ENCODE measurements around the gene PUS7L. TPM values are rescaled to one million over a fixed set of nuclear protein-coding genes. Genes with fewer than 3 reads are reported as not detected.

PUS7L gene
- total RNA-seq, 1 donor from 2014 or later: 11.6 TPM

- intact Hi-C loops (cut with DNase I): no loop called here
- no peak for DNase-seq
- ATAC-seq: no peak
- H3K9me3 ChIP-seq: no peaks in the 10 kb centered on the region
- H3K4me3 ChIP-seq: no peak overlapping the region
- peaks cover 30% of the 10 kb centered on the region for H3K36me3 ChIP-seq
- H3K4me1 ChIP-seq: no peaks in the 10 kb centered on the region
- no peaks in the 10 kb centered on the region for H3K27me3 ChIP-seq (ENCODE audit: low read depth)
- TF ChIP-seq, protein P1, sequence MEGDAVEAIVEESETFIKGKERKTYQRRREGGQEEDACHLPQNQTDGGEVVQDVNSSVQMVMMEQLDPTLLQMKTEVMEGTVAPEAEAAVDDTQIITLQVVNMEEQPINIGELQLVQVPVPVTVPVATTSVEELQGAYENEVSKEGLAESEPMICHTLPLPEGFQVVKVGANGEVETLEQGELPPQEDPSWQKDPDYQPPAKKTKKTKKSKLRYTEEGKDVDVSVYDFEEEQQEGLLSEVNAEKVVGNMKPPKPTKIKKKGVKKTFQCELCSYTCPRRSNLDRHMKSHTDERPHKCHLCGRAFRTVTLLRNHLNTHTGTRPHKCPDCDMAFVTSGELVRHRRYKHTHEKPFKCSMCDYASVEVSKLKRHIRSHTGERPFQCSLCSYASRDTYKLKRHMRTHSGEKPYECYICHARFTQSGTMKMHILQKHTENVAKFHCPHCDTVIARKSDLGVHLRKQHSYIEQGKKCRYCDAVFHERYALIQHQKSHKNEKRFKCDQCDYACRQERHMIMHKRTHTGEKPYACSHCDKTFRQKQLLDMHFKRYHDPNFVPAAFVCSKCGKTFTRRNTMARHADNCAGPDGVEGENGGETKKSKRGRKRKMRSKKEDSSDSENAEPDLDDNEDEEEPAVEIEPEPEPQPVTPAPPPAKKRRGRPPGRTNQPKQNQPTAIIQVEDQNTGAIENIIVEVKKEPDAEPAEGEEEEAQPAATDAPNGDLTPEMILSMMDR (IDR thresholded peaks at IDR 0.05): no peak
- H3K27ac ChIP-seq: no peak overlapping the region
Observed at GRCh38 chr12:43744826-43745225, 13.8 kb downstream of the PUS7L start.

- Histone ChIP-seq H3K4me1 (no peaks in the 10 kb centered on the region), H3K4me3 (no peak overlapping the region), H3K27me3 (ENCODE audit: low read depth) (no peaks in the 10 kb centered on the region), H3K9me3 (no peaks in the 10 kb centered on the region), H3K36me3 (peaks cover 37% of the 10 kb centered on the region), H3K27ac (no peak overlapping the region)
- TF ChIP-seq, protein P1 (IDR thresholded peaks at IDR 0.05): no peak
- DNase-seq (no peak), ATAC-seq (no peak)
- intact Hi-C loops (cut with DNase I): no loop called here
Observed at GRCh38 chr12:43742106-43742505, 16.5 kb downstream of the PUS7L start.

DNA sequence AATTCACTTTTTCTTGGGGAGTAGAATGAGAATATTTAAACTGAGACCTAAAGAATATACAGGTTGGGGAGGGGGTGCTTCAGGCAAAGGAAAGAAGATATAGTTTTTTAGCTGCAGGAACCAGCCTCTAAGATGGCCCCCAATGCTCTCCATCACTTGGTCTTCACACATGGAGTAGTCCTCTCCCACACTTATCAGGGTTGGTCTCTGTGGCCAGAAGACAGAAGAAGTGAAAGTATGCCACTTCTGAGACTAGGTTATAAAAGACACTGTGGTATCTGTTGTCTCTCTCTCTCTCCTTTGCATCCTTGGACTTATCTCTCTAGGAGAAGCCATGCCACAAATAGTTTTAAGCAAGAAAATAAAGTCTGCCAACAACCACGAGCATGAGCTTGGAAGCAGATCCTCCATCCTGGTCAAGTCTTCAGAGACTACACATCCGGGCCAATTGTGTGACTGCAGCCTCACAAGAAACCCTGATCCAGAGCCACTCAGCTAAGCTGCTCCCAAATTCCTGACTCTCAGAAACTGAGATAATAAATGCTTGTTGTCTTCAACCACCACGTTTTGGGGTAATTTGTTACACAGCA lies 18.0 kb downstream of the PUS7L start:
- no peak for ATAC-seq
- TF ChIP-seq, protein P1 (IDR thresholded peaks at IDR 0.05): no peak

GRCh38 chr12:43737646-43738045 lies 20.9 kb downstream of the PUS7L start:
- intact Hi-C loops (cut with DNase I): no loop called here
- Histone ChIP-seq H3K4me3 (no peak overlapping the region), H3K4me1 (no peaks in the 10 kb centered on the region), H3K27me3 (ENCODE audit: low read depth) (no peaks in the 10 kb centered on the region), H3K27ac (no peak overlapping the region), H3K36me3 (peaks cover 46% of the 10 kb centered on the region), H3K9me3 (no peaks in the 10 kb centered on the region)
- no peak for DNase-seq
- TF ChIP-seq, protein P1 (IDR thresholded peaks at IDR 0.05): no peak
- ATAC-seq: no peak

More for the DNA sequence above, 18.0 kb downstream of the PUS7L start:
- DNase-seq: no peak
- H3K4me1 ChIP-seq: no peaks in the 10 kb centered on the region
- H3K36me3 ChIP-seq: peaks cover 45% of the 10 kb centered on the region
- intact Hi-C loops (cut with DNase I): no loop called here
- H3K9me3 ChIP-seq: no peaks in the 10 kb centered on the region
- no peaks in the 10 kb centered on the region for H3K27me3 ChIP-seq (ENCODE audit: low read depth)
- no peak overlapping the region for H3K27ac ChIP-seq
- H3K4me3 ChIP-seq: no peak overlapping the region

DNA sequence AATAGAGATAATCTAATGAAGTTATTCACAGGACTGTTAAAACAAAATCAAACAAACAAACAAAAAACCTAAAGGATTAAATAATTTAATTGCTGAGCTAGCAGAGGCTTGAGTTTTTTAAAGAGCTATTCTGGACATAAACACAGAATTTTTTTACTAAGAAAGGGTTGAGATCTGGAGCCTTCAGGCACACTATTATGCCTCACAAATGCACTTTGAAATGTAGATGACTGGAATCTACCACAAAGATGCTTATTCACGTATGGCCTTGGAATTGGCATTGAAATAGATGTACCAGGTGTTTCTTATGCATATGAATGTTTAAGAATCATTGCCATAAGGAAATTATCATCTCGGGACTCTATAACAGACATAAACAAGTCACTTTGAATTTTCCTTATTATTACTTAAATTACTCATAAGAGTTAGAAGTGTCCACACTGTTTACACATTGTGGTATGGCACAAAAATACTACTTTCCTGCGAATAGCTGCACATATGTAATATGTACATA lies 21.6 kb downstream of the PUS7L start:
- Histone ChIP-seq H3K9me3 (no peaks in the 10 kb centered on the region), H3K27ac (no peak overlapping the region), H3K4me1 (no peaks in the 10 kb centered on the region), H3K27me3 (ENCODE audit: low read depth) (no peaks in the 10 kb centered on the region), H3K36me3 (peaks cover 40% of the 10 kb centered on the region), H3K4me3 (no peak overlapping the region)
- TF ChIP-seq, protein P1 (IDR thresholded peaks at IDR 0.05): no peak
- ATAC-seq: no peak
- intact Hi-C loops (cut with DNase I): no loop called here
- no peak for DNase-seq
